CD4-positive, CD25-positive, alpha-beta regulatory T cell (primary cell): ENCODE results near the gene SORCS3. TPM values are rescaled to one million over a fixed set of nuclear protein-coding genes. Genes with fewer than 3 reads are reported as not detected.

ENCODE experiments used
- ATAC-seq, 2 donors: fragments of 150-1000 bp; cut with Tn5 transposase; one replicate each; pipeline ENCODE4 v1.10.0; 2021; ENCODE audit warnings: low read depth in 2 of 2, moderate number of reproducible peaks in 2 of 2, moderate library complexity in 1 of 2
- DNase-seq, 3 donors: peaks; one replicate each; pipeline versions ENCODE4 v3.0.0 to v3.0.0-alpha.2; 2012 to 2022; ENCODE audit warnings: mixed read lengths in 1 of 3
- H3K27ac ChIP-seq: one replicate; pipeline ENCODE4 v1.7.0; 2013; ENCODE audit warnings: mild to moderate bottlenecking, low read length; ENCODE audit not compliant: insufficient read depth, poor library complexity, severe bottlenecking
- H3K27me3 ChIP-seq: one replicate; pipeline ENCODE4 v1.7.0; 2013; ENCODE audit warnings: low read length; ENCODE audit not compliant: control insufficient read depth, insufficient read depth
- H3K36me3 ChIP-seq: one replicate; pipeline ENCODE4 v1.7.0; 2013; ENCODE audit warnings: mild to moderate bottlenecking, low read length, moderate library complexity; ENCODE audit not compliant: control insufficient read depth, insufficient read depth
- H3K4me1 ChIP-seq: 2 replicates; pipeline ENCODE4 v1.7.0; 2013; ENCODE audit warnings: mild to moderate bottlenecking, low read length; ENCODE audit not compliant: insufficient read depth, control insufficient read depth, poor library complexity, severe bottlenecking
- H3K4me3 ChIP-seq: one replicate; pipeline ENCODE4 v1.7.0; 2013; ENCODE audit warnings: low read depth, mild to moderate bottlenecking, low read length, moderate library complexity
- H3K9me3 ChIP-seq, 2 experiments: 1 replicate in 1 of 2; 2 replicates in 1 of 2; pipeline ENCODE4 v1.7.0; 2013; ENCODE audit warnings: low read length in 2 of 2, mild to moderate bottlenecking in 1 of 2, moderate library complexity in 1 of 2; ENCODE audit not compliant: control insufficient read depth in 2 of 2
- H3K27ac Mint-ChIP-seq, 3 donors: one replicate each; pipeline ENCODE4 v1.8.0; 2020 to 2022; ENCODE audit warnings: mild to moderate bottlenecking in 3 of 3, mixed read lengths in 3 of 3, moderate library complexity in 2 of 3
- H3K27me3 Mint-ChIP-seq: one replicate; pipeline ENCODE4 v1.8.0; 2022; ENCODE audit warnings: mild to moderate bottlenecking, mixed read lengths
- H3K36me3 Mint-ChIP-seq: one replicate; pipeline ENCODE4 v1.8.0; 2020; ENCODE audit warnings: mixed read lengths
- H3K4me1 Mint-ChIP-seq, 4 donors: one replicate each; pipeline ENCODE4 v1.8.0; 2020 to 2022; ENCODE audit warnings: mixed read lengths in 4 of 4, mild to moderate bottlenecking in 1 of 4
- H3K4me3 Mint-ChIP-seq, 4 donors: one replicate each; pipeline ENCODE4 v1.8.0; 2020 to 2022; ENCODE audit warnings: mild to moderate bottlenecking in 4 of 4, mixed read lengths in 4 of 4, moderate library complexity in 3 of 4
- H3K9me3 Mint-ChIP-seq, 7 donors: one replicate each; pipeline ENCODE4 v1.8.0; 2020 to 2022; ENCODE audit warnings: mixed read lengths in 7 of 7, mild to moderate bottlenecking in 3 of 7, moderate library complexity in 2 of 7
- polyA plus RNA-seq, 4 donors: library from polyadenylated mRNA; unstranded; fragments of 300-500 nt; fragmentation: Illumina TruSeq; gene quantifications; one replicate each; pipeline ENCODE4 v1.2.3, GENCODE V29; 2021
- total RNA-seq: library from RNA; stranded (reverse); gene quantifications from one replicate; pipeline ENCODE4 v1.2.3, GENCODE V29; 2022

SORCS3 gene
- total and polyA plus RNA-seq, 5 donors from 2014 or later: 0.35 TPM; not detected in 4

DNA sequence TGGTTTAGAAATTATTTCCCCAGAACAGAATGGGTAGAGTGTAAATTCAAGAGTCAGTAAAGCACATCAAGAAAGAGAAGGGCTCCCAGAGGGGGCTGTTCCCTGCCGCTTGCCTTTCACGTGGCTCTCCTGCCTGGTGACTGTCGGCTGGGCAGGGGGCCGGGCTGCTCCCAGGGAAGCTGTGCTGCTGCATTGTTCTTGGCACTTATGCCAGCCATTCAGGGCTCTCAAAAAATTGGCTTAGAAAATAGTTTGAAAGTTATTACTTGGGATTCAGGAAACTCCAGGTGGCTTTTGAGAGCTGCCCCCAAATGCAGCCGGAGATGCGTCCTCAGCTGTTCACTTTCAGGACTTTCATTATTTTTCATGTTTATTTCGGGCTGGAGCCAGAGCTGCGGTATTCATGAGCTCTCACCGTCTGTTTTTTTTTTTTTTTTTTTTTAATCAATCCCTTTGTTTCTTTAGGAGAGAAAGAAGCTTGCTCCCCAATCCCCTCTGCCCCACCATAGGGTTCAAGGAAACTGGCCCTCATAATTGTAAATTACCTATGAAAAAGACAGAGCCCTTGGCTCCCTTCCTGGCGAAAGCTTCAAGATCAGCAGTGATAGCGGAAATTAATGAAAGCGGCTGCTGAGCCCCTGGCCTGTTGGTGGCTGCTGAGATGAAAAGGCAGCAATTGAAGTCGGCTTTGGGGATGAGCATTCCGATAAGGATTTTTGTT is 94.1 kb downstream of the SORCS3 start:
- no peak overlapping the region for H3K4me3 Mint-ChIP-seq

DNA sequence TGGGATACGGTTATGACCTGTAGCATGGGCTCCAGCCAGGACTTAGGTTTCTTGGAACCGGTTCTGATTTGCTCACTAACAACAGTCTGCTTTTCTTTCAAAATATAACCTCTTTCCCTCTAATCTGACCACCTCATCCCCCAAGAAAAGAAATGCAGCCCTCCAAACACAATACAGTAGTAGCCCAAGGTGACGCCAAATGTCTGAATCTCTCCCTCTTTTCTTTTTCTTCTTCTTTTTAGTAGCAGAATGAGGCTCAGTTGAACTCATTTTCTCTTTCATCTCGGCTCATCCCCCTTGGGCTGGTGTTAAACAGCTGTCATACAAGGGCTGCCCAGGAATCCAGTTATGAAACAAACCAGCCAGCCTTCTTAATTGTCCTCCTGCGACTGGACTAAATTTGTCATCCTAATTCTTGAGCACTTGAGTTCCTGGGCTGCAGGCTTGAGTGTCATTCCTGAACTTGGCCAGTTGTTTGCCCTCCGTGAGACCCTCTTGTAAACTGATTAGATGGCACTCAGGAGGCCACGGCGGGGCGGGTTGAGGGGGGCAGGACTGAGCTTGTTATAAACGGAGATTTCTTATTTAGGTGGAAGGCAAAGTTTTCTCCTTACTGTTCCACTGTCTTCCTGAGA is 94.8 kb downstream of the SORCS3 start:
- Mint-ChIP-seq H3K9me3 (peaks cover 0 to 2% (median 0%) of the 10 kb centered on the region in 7 donors), H3K36me3 (no peaks in the 10 kb centered on the region), H3K4me1 (no peaks in the 10 kb centered on the region), H3K27me3 (no peaks in the 10 kb centered on the region), H3K4me3 (no peak overlapping the region), H3K27ac (no peak overlapping the region)
- H3K27ac ChIP-seq: no peak overlapping the region
- H3K4me3 ChIP-seq: no peak overlapping the region
- H3K27me3 ChIP-seq: no peaks in the 10 kb centered on the region
- no peaks in the 10 kb centered on the region for H3K9me3 ChIP-seq
- no peaks in the 10 kb centered on the region for H3K4me1 ChIP-seq
- no peaks in the 10 kb centered on the region for H3K36me3 ChIP-seq
- no peak for ATAC-seq
- no peak for DNase-seq

More for the DNA sequence above, 94.1 kb downstream of the SORCS3 start:
- no peak for ATAC-seq
- Mint-ChIP-seq H3K36me3 (no peaks in the 10 kb centered on the region), H3K4me1 (no peaks in the 10 kb centered on the region), H3K27me3 (no peaks in the 10 kb centered on the region), H3K27ac (no peak overlapping the region), H3K9me3 (peaks cover 0 to 2% (median 0%) of the 10 kb centered on the region in 7 donors)
- no peak for DNase-seq
- Histone ChIP-seq H3K4me1 (no peaks in the 10 kb centered on the region), H3K27me3 (no peaks in the 10 kb centered on the region), H3K27ac (no peak overlapping the region), H3K9me3 (no peaks in the 10 kb centered on the region), H3K36me3 (no peaks in the 10 kb centered on the region), H3K4me3 (no peak overlapping the region)

DNA sequence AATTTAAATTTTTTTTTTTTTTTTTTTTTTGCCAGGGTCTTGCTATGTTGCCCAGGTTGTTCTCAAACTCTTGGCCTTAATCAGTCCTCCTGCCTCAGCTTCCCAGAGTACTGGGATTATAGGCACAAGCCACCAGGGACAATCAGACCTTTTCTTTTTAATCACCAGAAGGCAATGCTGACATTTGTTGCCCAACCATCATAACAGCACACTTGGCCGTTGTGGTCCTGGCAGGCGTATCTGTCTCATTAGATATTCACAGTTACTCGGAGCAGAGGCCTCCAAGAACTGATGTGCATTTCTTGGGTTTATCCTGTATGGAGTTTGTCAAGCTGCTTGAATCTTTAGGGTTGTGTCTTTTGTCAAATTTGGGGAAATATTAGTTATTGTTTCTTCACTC is 100.0 kb downstream of the SORCS3 start:
- H3K4me1 ChIP-seq: no peaks in the 10 kb centered on the region
- DNase-seq: no peak
- H3K36me3 ChIP-seq: no peaks in the 10 kb centered on the region
- no peaks in the 10 kb centered on the region for H3K27me3 Mint-ChIP-seq
- H3K9me3 Mint-ChIP-seq: peaks cover 0 to 2% (median 0%) of the 10 kb centered on the region in 7 donors
- H3K27ac ChIP-seq: no peak overlapping the region
- no peaks in the 10 kb centered on the region for H3K36me3 Mint-ChIP-seq
- H3K27ac Mint-ChIP-seq: no peak overlapping the region
- H3K4me3 ChIP-seq: no peak overlapping the region
- H3K9me3 ChIP-seq: no peaks in the 10 kb centered on the region
- H3K27me3 ChIP-seq: no peaks in the 10 kb centered on the region
- no peaks in the 10 kb centered on the region for H3K4me1 Mint-ChIP-seq
- no peak for ATAC-seq
- H3K4me3 Mint-ChIP-seq: no peak overlapping the region

DNA sequence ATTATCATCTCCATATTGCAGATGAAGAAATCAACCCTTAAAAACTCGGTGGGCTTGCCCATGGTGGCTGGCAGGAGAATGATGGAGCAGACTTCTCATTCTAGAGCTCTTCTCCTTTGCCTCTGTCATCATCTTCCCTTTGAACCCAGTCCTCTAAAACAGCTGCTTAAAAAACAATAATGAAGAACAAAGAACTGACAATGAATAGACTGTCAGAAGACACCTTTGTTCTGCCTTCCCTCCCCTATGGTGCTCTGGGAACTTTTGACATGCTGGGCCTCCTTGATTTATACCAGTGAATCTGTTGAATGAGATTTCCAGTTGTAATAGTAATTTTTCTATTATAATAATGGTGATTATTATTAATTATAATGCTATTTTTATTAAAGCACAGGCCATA is 103.0 kb downstream of the SORCS3 start:
- Mint-ChIP-seq H3K4me1 (no peaks in the 10 kb centered on the region), H3K27ac (no peak overlapping the region), H3K4me3 (no peak overlapping the region), H3K9me3 (peaks cover 0 to 4% (median 0%) of the 10 kb centered on the region in 7 donors), H3K27me3 (no peaks in the 10 kb centered on the region), H3K36me3 (no peaks in the 10 kb centered on the region)
- Histone ChIP-seq H3K27me3 (no peaks in the 10 kb centered on the region), H3K4me1 (no peaks in the 10 kb centered on the region), H3K4me3 (no peak overlapping the region), H3K9me3 (no peaks in the 10 kb centered on the region), H3K36me3 (no peaks in the 10 kb centered on the region), H3K27ac (no peak overlapping the region)
- ATAC-seq (no peak), DNase-seq (no peak)

DNA sequence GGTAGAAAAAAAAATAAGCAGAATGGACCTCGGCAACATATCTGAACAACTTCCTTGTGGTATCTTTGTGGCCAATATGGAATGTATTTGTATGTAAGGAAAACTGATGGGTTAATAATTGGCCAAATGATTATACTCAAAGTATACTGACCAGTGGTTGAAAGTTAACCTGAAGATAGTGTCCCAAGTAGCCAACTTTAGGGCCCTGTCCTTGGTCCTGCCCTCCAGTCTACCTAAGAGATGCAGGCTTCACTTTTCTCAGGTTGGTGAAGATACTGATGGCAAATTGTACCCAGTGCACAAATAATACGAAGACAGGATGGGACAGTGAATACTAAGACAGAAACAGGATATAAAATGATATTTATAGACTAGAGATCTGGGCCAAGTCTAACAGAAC is 109.2 kb downstream of the SORCS3 start:
- Histone ChIP-seq H3K27me3 (no peaks in the 10 kb centered on the region), H3K36me3 (no peaks in the 10 kb centered on the region), H3K27ac (no peak overlapping the region), H3K4me3 (no peak overlapping the region), H3K4me1 (no peaks in the 10 kb centered on the region), H3K9me3 (no peaks in the 10 kb centered on the region)
- DNase-seq (no peak), ATAC-seq (no peak)
- no peak overlapping the region for H3K4me3 Mint-ChIP-seq
- no peaks in the 10 kb centered on the region for H3K36me3 Mint-ChIP-seq
- peaks cover 0 to 3% (median 0%) of the 10 kb centered on the region in 7 donors for H3K9me3 Mint-ChIP-seq
- no peaks in the 10 kb centered on the region for H3K4me1 Mint-ChIP-seq
- H3K27me3 Mint-ChIP-seq: no peaks in the 10 kb centered on the region
- H3K27ac Mint-ChIP-seq: no peak overlapping the region

DNA sequence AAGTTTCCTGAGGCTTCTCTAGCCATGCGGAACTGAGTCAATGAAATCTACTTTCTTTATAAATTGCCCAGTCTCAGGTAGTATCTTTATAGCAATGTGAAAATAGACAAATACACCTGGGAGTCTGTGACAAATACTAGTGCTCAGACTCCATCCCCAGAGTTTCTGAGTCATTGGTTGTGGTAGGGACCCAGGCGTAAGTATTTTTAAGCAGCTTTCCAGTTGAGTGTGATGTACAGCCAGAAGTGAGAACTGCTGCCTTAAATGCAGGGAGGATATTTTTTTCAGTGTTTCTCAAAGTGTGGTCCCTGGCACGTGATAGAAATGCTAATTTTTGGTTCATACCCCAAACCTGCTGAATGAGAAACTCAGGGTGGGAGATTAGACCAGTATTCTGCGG is 121.7 kb downstream of the SORCS3 start:
- H3K27ac Mint-ChIP-seq: no peak overlapping the region
- H3K27me3 ChIP-seq: no peaks in the 10 kb centered on the region
- H3K4me1 ChIP-seq: no peaks in the 10 kb centered on the region
- H3K9me3 Mint-ChIP-seq: peaks cover 0 to 2% (median 0%) of the 10 kb centered on the region in 7 donors
- DNase-seq (no peak), ATAC-seq (no peak)
- no peak overlapping the region for H3K4me3 Mint-ChIP-seq
- no peak overlapping the region for H3K27ac ChIP-seq
- H3K4me1 Mint-ChIP-seq: no peaks in the 10 kb centered on the region
- no peaks in the 10 kb centered on the region for H3K9me3 ChIP-seq
- no peaks in the 10 kb centered on the region for H3K27me3 Mint-ChIP-seq
- no peaks in the 10 kb centered on the region for H3K36me3 Mint-ChIP-seq
- no peaks in the 10 kb centered on the region for H3K36me3 ChIP-seq
- H3K4me3 ChIP-seq: no peak overlapping the region

DNA sequence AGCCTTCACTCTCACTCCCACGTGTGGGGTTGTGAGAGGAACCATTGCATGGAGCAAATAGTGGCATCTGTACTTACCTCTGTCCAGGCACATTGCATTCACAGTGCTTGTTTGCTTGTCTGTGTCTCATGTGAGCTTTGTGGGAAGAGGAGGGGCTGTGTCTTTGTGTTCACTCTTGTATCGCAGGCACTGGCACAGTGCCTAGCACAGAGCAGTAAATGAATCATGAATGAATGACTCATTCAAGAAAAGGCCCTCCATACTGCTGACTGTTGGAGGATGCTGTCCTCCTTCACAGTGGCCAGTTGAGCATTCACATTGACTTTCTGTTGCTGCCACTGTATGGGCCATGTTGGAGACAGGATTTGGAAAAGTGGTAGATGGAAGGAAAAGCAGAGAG is 125.3 kb downstream of the SORCS3 start:
- Histone ChIP-seq H3K36me3 (no peaks in the 10 kb centered on the region), H3K27me3 (no peaks in the 10 kb centered on the region), H3K4me3 (no peak overlapping the region), H3K27ac (no peak overlapping the region), H3K4me1 (no peaks in the 10 kb centered on the region), H3K9me3 (no peaks in the 10 kb centered on the region)
- ATAC-seq: no peak
- no peak overlapping the region for H3K27ac Mint-ChIP-seq
- no peaks in the 10 kb centered on the region for H3K4me1 Mint-ChIP-seq
- no peak overlapping the region for H3K4me3 Mint-ChIP-seq
- no peak for DNase-seq
- no peaks in the 10 kb centered on the region for H3K36me3 Mint-ChIP-seq
- H3K9me3 Mint-ChIP-seq: no peaks in the 10 kb centered on the region
- H3K27me3 Mint-ChIP-seq: no peaks in the 10 kb centered on the region

DNA sequence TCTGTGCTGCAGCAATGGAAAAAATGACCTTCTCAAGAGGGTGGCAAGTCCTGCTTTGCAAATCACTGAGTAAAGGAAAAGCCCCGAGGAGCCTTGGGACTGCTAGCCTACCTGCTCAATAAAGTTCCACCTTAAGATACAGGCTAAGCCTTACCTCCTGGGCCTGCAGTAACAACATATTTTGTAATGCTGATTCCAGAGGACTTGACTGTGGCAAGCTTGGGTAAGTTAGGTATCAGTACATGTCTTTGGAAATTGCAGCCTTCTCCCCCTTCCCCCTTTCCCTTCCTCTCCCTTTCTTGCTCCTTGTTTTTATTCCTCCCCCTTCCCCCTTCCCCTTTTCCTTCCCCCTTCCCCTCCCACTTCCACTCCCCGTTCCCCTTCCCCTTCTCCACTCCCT is 126.2 kb downstream of the SORCS3 start:
- no peaks in the 10 kb centered on the region for H3K36me3 ChIP-seq
- Mint-ChIP-seq H3K4me3 (no peak overlapping the region), H3K4me1 (no peaks in the 10 kb centered on the region), H3K36me3 (no peaks in the 10 kb centered on the region), H3K27me3 (no peaks in the 10 kb centered on the region), H3K9me3 (no peaks in the 10 kb centered on the region), H3K27ac (no peak overlapping the region)
- no peak overlapping the region for H3K27ac ChIP-seq
- H3K4me3 ChIP-seq: no peak overlapping the region
- H3K4me1 ChIP-seq: no peaks in the 10 kb centered on the region
- no peak for DNase-seq
- no peak for ATAC-seq
- H3K27me3 ChIP-seq: no peaks in the 10 kb centered on the region
- H3K9me3 ChIP-seq: no peaks in the 10 kb centered on the region
